OCI-LY7 (cell line): ENCODE data around the gene AADACL3. TPM values are rescaled to one million over a fixed set of nuclear protein-coding genes. Genes with fewer than 3 reads are reported as not detected.

Experiments
- BruUV-seq: library from RNA; stranded (reverse); fragments of 400-500 nt; replicated peaks from 2 replicates; lab custom pipeline; 2021; lab: Mats Ljungman, UMichigan
- CTCF ChIA-PET: fragments of 300-600 bp; sonication (Branson Sonifier 250); formaldehyde crosslinking; loops from one replicate; lab custom pipeline; 2022; ENCODE audit warnings: antibody characterized with exemption; ENCODE audit not compliant: unreplicated experiment; lab: Charles Lee
- POLR2A ChIA-PET: fragments of 300-600 bp; sonication (Branson Sonifier 250); formaldehyde crosslinking; loops from one replicate; lab custom pipeline; 2022; ENCODE audit warnings: antibody characterized with exemption; lab: Charles Lee
- DNase-seq: peaks from one replicate; pipeline ENCODE4 v3.0.0-alpha.2; 2015; ENCODE audit warnings: low spot score
- H2AFZ ChIP-seq: fragments of 200-600 bp; sonication (generic), shearing (Covaris generic); 2 replicates; pipeline ENCODE4 v1.6.1; 2014; ENCODE audit warnings: mild to moderate bottlenecking, antibody characterized with exemption, low read length, moderate library complexity
- H3K27ac ChIP-seq: fragments of 200-600 bp; sonication (generic); 2 replicates; pipeline ENCODE4 v1.5.1; 2014; ENCODE audit warnings: mixed run types, low read depth, mild to moderate bottlenecking, moderate library complexity, low read length, inconsistent platforms; ENCODE audit not compliant: poor library complexity, severe bottlenecking
- H3K36me3 ChIP-seq: fragments of 200-600 bp; sonication (generic); 2 replicates; pipeline ENCODE4 v1.6.1; 2014; ENCODE audit warnings: mild to moderate bottlenecking, antibody characterized with exemption, low read length, moderate library complexity, mixed read lengths; ENCODE audit not compliant: insufficient read depth
- H3K4me1 ChIP-seq: fragments of 200-600 bp; sonication (generic); 2 replicates; pipeline ENCODE4 v1.5.1; 2014; ENCODE audit warnings: mild to moderate bottlenecking, low read length; ENCODE audit not compliant: insufficient read depth, poor library complexity, severe bottlenecking
- H3K4me2 ChIP-seq: fragments of 200-600 bp; sonication (generic); 2 replicates; pipeline ENCODE4 v1.6.1; 2014; ENCODE audit warnings: mild to moderate bottlenecking, low read length
- H3K4me3 ChIP-seq: fragments of 200-600 bp; sonication (generic); 2 replicates; pipeline ENCODE4 v1.5.1; 2014; ENCODE audit warnings: mild to moderate bottlenecking, low read depth, low read length; ENCODE audit not compliant: poor library complexity, severe bottlenecking
- H3K79me2 ChIP-seq: fragments of 200-600 bp; sonication (generic); 2 replicates; pipeline ENCODE4 v1.6.1; 2016; ENCODE audit warnings: low read depth, mild to moderate bottlenecking, low read length, moderate library complexity, mixed read lengths; ENCODE audit not compliant: insufficient read depth
- H3K9me2 ChIP-seq: fragments of 200-600 bp; sonication (generic); 2 replicates; pipeline ENCODE4 v1.6.1; 2016; ENCODE audit warnings: mild to moderate bottlenecking, low read length, mixed read lengths; ENCODE audit not compliant: insufficient read depth
- H3K9me3 ChIP-seq: fragments of 200-600 bp; sonication (generic); 2 replicates; pipeline ENCODE4 v1.6.1; 2014; ENCODE audit warnings: mild to moderate bottlenecking, mixed run types, low read length, mixed read lengths
- H4K20me1 ChIP-seq: fragments of 200-600 bp; sonication (generic); 2 replicates; pipeline ENCODE4 v1.6.1; 2014; ENCODE audit warnings: mild to moderate bottlenecking, antibody characterized with exemption, low read length, moderate library complexity, mixed read lengths; ENCODE audit not compliant: insufficient read depth
- EZH2phosphoT487 ChIP-seq: fragments of 200-600 bp; sonication (generic); IDR thresholded peaks from 2 replicates; pipeline ENCODE4 v1.6.1; 2018; ENCODE audit warnings: low read depth, borderline replicate concordance, mild to moderate bottlenecking, mixed run types, antibody characterized with exemption, low read length, moderate library complexity, mixed read lengths
- intact Hi-C: fragments of 100-400 bp; cut with micrococcal nuclease; formaldehyde crosslinking; loops from one replicate; pipeline ENCODE4 v1.10.0; 2022; ENCODE audit not compliant: unreplicated experiment
- total RNA-seq, 2 experiments: library from RNA; depleted of rRNA in 1 of 2; stranded (reverse); fragments of >200 nt in 1 of 2; shearing (Covaris generic) in 1 of 2; gene quantifications; 2 replicates each; pipeline ENCODE4 v1.2.3, GENCODE V29; 2014 to 2022
- TF ChIP-seq, protein P1 (sequence below): fragments of 200-600 bp; sonication (generic); conservative IDR thresholded peaks from 2 replicates; pipeline ENCODE4 v1.5.1; 2014; ENCODE audit warnings: mild to moderate bottlenecking, antibody characterized with exemption, low read length, moderate library complexity, mixed read lengths

The AADACL3 gene
- total RNA-seq, 2 experiments from 2014 or later = not detected

DNA sequence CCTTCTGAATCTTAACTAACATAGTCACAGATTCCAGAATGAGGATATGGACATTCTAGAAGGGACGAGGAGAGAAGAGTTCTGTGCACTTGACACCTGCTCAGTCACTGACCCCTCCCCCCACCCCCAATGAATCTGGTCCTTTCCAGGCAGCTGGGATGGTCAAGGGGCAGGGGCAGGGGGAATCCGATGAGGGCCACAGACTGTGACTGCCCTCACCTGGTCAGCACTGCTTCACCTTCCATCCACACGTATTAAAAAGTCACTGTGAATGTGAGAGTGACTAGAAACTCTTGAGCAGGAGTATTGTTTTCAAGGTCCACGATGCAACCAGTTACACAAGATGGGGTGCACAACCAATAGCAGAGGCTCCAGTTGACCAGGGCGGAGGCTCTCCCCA is 48.1 kb downstream of the AADACL3 start:
- Histone ChIP-seq H3K4me3 (no peak overlapping the region), H2AFZ (no peak overlapping the region), H3K27ac (no peak overlapping the region), H3K4me2 (no peak overlapping the region), H3K79me2 (no peaks in the 10 kb centered on the region), H3K9me2 (no peaks in the 10 kb centered on the region), H4K20me1 (no peaks in the 10 kb centered on the region), H3K4me1 (no peaks in the 10 kb centered on the region), H3K9me3 (no peaks in the 10 kb centered on the region), H3K36me3 (no peaks in the 10 kb centered on the region)
- ChIA-PET POLR2A (no interaction called here), CTCF (no interaction called here)
- intact Hi-C loops = no loop called here
- TF ChIP-seq, protein P1, sequence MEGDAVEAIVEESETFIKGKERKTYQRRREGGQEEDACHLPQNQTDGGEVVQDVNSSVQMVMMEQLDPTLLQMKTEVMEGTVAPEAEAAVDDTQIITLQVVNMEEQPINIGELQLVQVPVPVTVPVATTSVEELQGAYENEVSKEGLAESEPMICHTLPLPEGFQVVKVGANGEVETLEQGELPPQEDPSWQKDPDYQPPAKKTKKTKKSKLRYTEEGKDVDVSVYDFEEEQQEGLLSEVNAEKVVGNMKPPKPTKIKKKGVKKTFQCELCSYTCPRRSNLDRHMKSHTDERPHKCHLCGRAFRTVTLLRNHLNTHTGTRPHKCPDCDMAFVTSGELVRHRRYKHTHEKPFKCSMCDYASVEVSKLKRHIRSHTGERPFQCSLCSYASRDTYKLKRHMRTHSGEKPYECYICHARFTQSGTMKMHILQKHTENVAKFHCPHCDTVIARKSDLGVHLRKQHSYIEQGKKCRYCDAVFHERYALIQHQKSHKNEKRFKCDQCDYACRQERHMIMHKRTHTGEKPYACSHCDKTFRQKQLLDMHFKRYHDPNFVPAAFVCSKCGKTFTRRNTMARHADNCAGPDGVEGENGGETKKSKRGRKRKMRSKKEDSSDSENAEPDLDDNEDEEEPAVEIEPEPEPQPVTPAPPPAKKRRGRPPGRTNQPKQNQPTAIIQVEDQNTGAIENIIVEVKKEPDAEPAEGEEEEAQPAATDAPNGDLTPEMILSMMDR = no peak
- no peak for TF ChIP-seq EZH2phosphoT487
- no TSS peak for BruUV-seq
- no peak for DNase-seq

DNA sequence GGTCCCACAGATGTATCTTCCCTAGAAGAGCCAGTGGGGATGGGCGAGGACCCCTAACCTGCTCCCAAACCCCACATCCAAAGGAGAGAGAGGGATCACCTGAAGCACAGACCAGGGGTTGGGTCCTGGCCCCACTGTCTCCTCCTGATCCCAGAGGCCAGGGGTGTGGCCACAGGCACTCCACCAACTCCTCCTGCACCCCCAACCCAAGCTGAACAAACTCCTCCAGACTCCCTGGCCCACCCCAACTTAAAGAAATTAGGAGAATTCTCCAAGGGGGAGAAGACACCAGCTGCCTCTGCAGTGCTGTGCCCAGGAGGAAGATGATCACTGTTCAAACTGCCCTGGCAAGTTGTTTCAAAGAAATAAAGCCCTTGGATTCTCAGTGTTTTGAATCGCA is 53.1 kb downstream of the AADACL3 start:
- no peaks in the 10 kb centered on the region for H3K36me3 ChIP-seq
- H3K4me2 ChIP-seq = no peak overlapping the region
- no peak for DNase-seq
- no peak overlapping the region for H3K4me3 ChIP-seq
- TF ChIP-seq EZH2phosphoT487 = no peak
- TF ChIP-seq, protein P1 = no peak
- BruUV-seq = no TSS peak
- H3K9me2 ChIP-seq = no peaks in the 10 kb centered on the region
- H2AFZ ChIP-seq = no peak overlapping the region
- CTCF ChIA-PET = no interaction called here
- no peaks in the 10 kb centered on the region for H3K9me3 ChIP-seq
- intact Hi-C loops = no loop called here
- no peaks in the 10 kb centered on the region for H3K79me2 ChIP-seq
- no peak overlapping the region for H3K27ac ChIP-seq
- H4K20me1 ChIP-seq = no peaks in the 10 kb centered on the region
- POLR2A ChIA-PET = no interaction called here
- H3K4me1 ChIP-seq = no peaks in the 10 kb centered on the region

DNA sequence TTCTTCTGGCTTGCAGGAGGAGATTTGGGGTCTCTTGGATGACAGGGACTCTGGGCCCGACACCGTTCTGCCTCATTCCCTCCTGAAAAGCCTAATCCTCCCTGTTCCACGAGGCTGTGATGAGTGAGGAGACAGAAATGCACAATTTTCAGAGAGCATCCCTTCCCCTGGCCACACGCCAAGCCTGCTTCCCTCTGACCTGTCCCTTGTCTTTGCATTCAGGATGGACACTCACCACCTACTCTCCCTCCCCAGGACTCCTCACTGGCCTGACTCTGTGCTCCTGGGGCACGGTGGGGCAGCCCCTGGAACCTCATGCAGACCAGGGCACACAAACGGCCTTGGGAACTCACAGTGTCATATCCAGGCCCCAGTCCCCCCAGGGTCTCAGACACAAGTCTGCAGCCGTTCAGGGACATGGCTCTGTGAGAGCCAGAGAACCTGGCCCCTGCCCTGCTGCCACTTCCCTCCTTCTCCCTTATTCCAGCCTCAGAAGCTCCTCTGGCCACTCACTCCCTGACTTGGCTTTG is 54.1 kb downstream of the AADACL3 start:
- Histone ChIP-seq H3K79me2 (no peaks in the 10 kb centered on the region), H3K9me3 (no peaks in the 10 kb centered on the region), H3K4me1 (no peaks in the 10 kb centered on the region), H3K36me3 (no peaks in the 10 kb centered on the region), H2AFZ (no peak overlapping the region), H3K4me3 (no peak overlapping the region), H4K20me1 (no peaks in the 10 kb centered on the region), H3K9me2 (no peaks in the 10 kb centered on the region), H3K27ac (no peak overlapping the region), H3K4me2 (no peak overlapping the region)
- intact Hi-C loops = no loop called here
- POLR2A ChIA-PET = no interaction called here
- TF ChIP-seq EZH2phosphoT487 = no peak
- TF ChIP-seq, protein P1 = no peak
- no peak for DNase-seq
- no TSS peak for BruUV-seq
- CTCF ChIA-PET = no interaction called here
